ENCODE data around the gene GABBR1. TPM values are rescaled to one million over a fixed set of nuclear protein-coding genes. Genes with fewer than 3 reads are reported as not detected.

The GABBR1 gene
- total and polyA plus RNA-seq, 2 donors (not counting 3 experiments of a cell fraction or from before 2014, with no cell fraction given) = 43.6 to 50.8 TPM

DNA sequence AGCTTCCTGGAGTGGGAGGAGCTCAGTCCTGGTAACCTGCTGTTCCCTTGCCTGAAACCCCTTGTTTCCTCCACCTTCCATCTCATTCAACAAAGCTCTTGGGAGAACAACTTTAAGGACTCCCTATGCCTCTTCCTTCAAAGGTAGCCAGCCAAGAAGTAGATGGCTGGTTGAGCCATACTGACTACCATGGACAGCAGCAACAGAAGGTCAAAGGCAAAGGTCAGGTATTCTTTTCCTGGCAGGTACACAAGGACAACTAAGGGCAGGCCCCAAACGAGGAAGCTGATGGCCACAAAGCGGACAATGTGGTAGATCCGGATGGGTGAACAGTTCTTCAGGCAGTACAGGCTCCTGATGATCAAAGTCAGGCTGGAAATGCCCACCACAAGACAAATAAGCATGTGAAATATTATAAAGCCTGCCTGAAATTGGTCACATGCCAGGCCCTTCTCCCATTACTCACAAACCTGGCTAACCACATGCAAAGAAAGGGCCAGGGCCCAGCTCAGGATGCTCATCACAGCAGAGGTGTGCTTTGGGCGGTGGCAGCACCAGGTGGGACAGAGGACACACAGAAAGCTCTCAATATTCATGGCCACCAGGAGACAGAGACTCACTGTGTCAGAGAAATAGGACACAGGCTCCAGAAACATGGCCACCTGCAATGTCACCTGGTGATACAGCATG is 95.1 kb downstream of the GABBR1 start:
- no peaks in the 10 kb centered on the region for H3K36me3 ChIP-seq (ENCODE audit: control insufficient read depth in 2 of 2, extremely low read depth in 1 of 2, insufficient read depth in 2 of 2, low read length in 2 of 2)
- TF ChIP-seq, protein P1, sequence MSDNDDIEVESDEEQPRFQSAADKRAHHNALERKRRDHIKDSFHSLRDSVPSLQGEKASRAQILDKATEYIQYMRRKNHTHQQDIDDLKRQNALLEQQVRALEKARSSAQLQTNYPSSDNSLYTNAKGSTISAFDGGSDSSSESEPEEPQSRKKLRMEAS (IDR thresholded peaks at IDR 0.05; ENCODE audit: insufficient read depth, insufficient read length) = no peak
- TF ChIP-seq FOS (IDR thresholded peaks at IDR 0.05; ENCODE audit: borderline replicate concordance, insufficient read depth, low read length) = no peak
- no peak for TF ChIP-seq GATA2 (IDR thresholded peaks at IDR 0.05; ENCODE audit: insufficient read depth, insufficient read length, low read depth, low read length)
- no peak overlapping the region for H2AFZ ChIP-seq (ENCODE audit: low read depth, low read length)
- H3K27ac ChIP-seq (ENCODE audit: insufficient read depth, low read depth, low read length) = no peak overlapping the region
- no peaks in the 10 kb centered on the region for H3K27me3 ChIP-seq (ENCODE audit: control insufficient read depth in 2 of 2, insufficient read depth in 2 of 2, low read length in 2 of 2)
- ChIA-PET POLR2A (no interaction called here), CTCF (interaction anchor here (0.6 kb wide), 1 partner anchor 1851 kb away, joined by 4 read pairs; no protein-coding TSS in a partner anchor)
- DNase-seq (ENCODE audit: low read depth, low spot score) (no peak), FAIRE-seq (no peak)
- H3K9me3 ChIP-seq (replicated peaks; ENCODE audit: control insufficient read depth, insufficient read depth, low read length) = no peaks in the 10 kb centered on the region
- no peaks in the 10 kb centered on the region for H3K79me2 ChIP-seq (ENCODE audit: control insufficient read depth, insufficient read depth, low read length)
- no peaks in the 10 kb centered on the region for H4K20me1 ChIP-seq (replicated peaks; ENCODE audit: control insufficient read depth, extremely low read depth, insufficient read depth, low read length)
- H3K9me1 ChIP-seq (replicated peaks; ENCODE audit: control insufficient read depth, extremely low read depth, insufficient read depth, low read length) = no peaks in the 10 kb centered on the region
- BruUV-seq (replicated peaks) = no TSS peak
- no peak overlapping the region for H3K9ac ChIP-seq (replicated peaks; ENCODE audit: extremely low read depth, insufficient read depth, low read length)
- H3K4me1 ChIP-seq (ENCODE audit: control insufficient read depth, extremely low read depth, insufficient read depth, low read length) = no peaks in the 10 kb centered on the region
- H3K4me2 ChIP-seq (ENCODE audit: insufficient read depth, low read length) = no peak overlapping the region
- no peak overlapping the region for H3K4me3 ChIP-seq (replicated peaks in 1 of 3; ENCODE audit: insufficient read depth in 1 of 3, low read depth in 1 of 3, low read length in 3 of 3)
- dilution Hi-C loops (cut with MboI; ENCODE audit: extremely low pct_ligation_motif_present, low sequenced_read_pairs) = no loop called here
- intact Hi-C loops (cut with micrococcal nuclease) = no loop called here

DNA sequence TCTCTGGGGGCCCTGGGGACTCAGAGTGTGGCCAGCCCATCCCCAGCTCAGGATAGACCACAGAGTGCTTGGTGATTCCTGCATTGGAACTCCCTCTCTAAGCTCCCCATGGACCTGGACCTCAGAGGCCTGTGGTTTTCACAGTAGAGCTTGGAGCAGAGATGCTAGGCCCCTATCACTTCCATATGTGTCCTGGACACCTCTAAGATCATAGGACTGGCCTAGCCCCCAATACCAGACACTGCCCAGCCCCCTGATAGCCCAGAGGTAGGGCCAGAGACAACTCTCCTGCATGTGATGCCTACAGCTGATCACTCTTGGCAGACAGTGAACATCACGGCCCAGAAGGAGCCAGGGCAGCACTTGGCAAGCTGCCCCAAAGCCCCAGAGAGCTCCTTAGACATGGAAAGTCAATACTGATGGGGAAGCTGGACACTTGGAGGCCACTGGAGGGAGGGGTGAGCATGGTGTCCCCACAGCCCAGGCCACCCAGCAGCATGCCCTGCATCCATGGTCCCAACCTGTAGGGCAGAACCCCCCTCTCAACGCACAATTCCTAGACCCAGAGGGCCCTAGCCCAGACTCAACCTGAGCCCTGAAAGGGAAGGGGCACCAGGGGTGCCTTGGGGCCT is 100.5 kb downstream of the GABBR1 start:
- H3K36me3 ChIP-seq (ENCODE audit: control insufficient read depth in 2 of 2, extremely low read depth in 1 of 2, insufficient read depth in 2 of 2, low read length in 2 of 2) = no peaks in the 10 kb centered on the region
- ChIA-PET CTCF (interaction anchor here (1.0 kb wide), 1 partner anchor 17 kb away, joined by 3 read pairs; a partner anchor contains a TSS), POLR2A (no interaction called here)
- no peak overlapping the region for H3K27ac ChIP-seq (ENCODE audit: insufficient read depth, low read depth, low read length)
- H3K9me3 ChIP-seq (replicated peaks; ENCODE audit: control insufficient read depth, insufficient read depth, low read length) = no peaks in the 10 kb centered on the region
- H3K4me1 ChIP-seq (ENCODE audit: control insufficient read depth, extremely low read depth, insufficient read depth, low read length) = no peaks in the 10 kb centered on the region
- no peak for TF ChIP-seq FOS (IDR thresholded peaks at IDR 0.05; ENCODE audit: borderline replicate concordance, insufficient read depth, low read length)
- TF ChIP-seq, protein P1 (IDR thresholded peaks at IDR 0.05; ENCODE audit: insufficient read depth, insufficient read length) = no peak
- TF ChIP-seq POLR2AphosphoS5 (IDR thresholded peaks at IDR 0.05; ENCODE audit: insufficient read depth, low read depth, low read length) = no peak
- TF ChIP-seq, protein P2, sequence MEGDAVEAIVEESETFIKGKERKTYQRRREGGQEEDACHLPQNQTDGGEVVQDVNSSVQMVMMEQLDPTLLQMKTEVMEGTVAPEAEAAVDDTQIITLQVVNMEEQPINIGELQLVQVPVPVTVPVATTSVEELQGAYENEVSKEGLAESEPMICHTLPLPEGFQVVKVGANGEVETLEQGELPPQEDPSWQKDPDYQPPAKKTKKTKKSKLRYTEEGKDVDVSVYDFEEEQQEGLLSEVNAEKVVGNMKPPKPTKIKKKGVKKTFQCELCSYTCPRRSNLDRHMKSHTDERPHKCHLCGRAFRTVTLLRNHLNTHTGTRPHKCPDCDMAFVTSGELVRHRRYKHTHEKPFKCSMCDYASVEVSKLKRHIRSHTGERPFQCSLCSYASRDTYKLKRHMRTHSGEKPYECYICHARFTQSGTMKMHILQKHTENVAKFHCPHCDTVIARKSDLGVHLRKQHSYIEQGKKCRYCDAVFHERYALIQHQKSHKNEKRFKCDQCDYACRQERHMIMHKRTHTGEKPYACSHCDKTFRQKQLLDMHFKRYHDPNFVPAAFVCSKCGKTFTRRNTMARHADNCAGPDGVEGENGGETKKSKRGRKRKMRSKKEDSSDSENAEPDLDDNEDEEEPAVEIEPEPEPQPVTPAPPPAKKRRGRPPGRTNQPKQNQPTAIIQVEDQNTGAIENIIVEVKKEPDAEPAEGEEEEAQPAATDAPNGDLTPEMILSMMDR (IDR thresholded peaks at IDR 0.05; ENCODE audit: extremely low read depth in 1 of 2, insufficient read depth in 1 of 2, low read depth in 1 of 2, low read length in 2 of 2) = no peak
- no peak for TF ChIP-seq MYC (IDR thresholded peaks at IDR 0.05; ENCODE audit: low read depth, low read length)
- dilution Hi-C loops (cut with MboI; ENCODE audit: extremely low pct_ligation_motif_present, low sequenced_read_pairs) = no loop called here
- no peaks in the 10 kb centered on the region for H3K9me1 ChIP-seq (replicated peaks; ENCODE audit: control insufficient read depth, extremely low read depth, insufficient read depth, low read length)
- H4K20me1 ChIP-seq (replicated peaks; ENCODE audit: control insufficient read depth, extremely low read depth, insufficient read depth, low read length) = no peaks in the 10 kb centered on the region
- DNase-seq (ENCODE audit: low read depth, low spot score) (no peak), FAIRE-seq (no peak)
- no peak overlapping the region for H2AFZ ChIP-seq (ENCODE audit: low read depth, low read length)
- no peaks in the 10 kb centered on the region for H3K79me2 ChIP-seq (ENCODE audit: control insufficient read depth, insufficient read depth, low read length)
- no peak overlapping the region for H3K9ac ChIP-seq (replicated peaks; ENCODE audit: extremely low read depth, insufficient read depth, low read length)
- no TSS peak for BruUV-seq (replicated peaks)
- intact Hi-C loops (cut with micrococcal nuclease) = no loop called here
- H3K4me2 ChIP-seq (ENCODE audit: insufficient read depth, low read length) = no peak overlapping the region
- no peak overlapping the region for H3K4me3 ChIP-seq (replicated peaks in 1 of 3; ENCODE audit: insufficient read depth in 1 of 3, low read depth in 1 of 3, low read length in 3 of 3)
- no peaks in the 10 kb centered on the region for H3K27me3 ChIP-seq (ENCODE audit: control insufficient read depth in 2 of 2, insufficient read depth in 2 of 2, low read length in 2 of 2)

Data from endothelial cell of umbilical vein (primary cell).